NCI-H748 (cell line): ENCODE measurements around the gene AUNIP.
A peak's percentile ranks its signal among the peaks of the same experiment; 100 is the strongest.

ENCODE experiments used
- DNase-seq: peaks from one replicate; lab custom pipeline; 2025; ENCODE audit not compliant: unreplicated experiment; lab: John Stamatoyannopoulos, UW

The AUNIP gene

GRCh38 chr1:25811384-25812082, 47.7 kb downstream of the AUNIP start:
- no peak for DNase-seq

- peak; percentile 46 for DNase-seq
These were observed 48.6 kb downstream of the AUNIP start for GRCh38 chr1:25810341-25811299.

- DNase-seq = no peak
These were observed 49.3 kb downstream of the AUNIP start for GRCh38 chr1:25809929-25810328.

GRCh38 chr1:25809283-25809926, 49.9 kb downstream of the AUNIP start:
- DNase-seq = no peak

GRCh38 chr1:25808481-25809244, 50.6 kb downstream of the AUNIP start:
- DNase-seq = no peak

- DNase-seq = no peak
These were observed 51.5 kb downstream of the AUNIP start for GRCh38 chr1:25807480-25808390.

GRCh38 chr1:25806418-25806817, 52.8 kb downstream of the AUNIP start:
- DNase-seq = no peak

- no peak for DNase-seq
These were observed 53.4 kb downstream of the AUNIP start for GRCh38 chr1:25805863-25806225.

GRCh38 chr1:25804964-25805862, 54.0 kb downstream of the AUNIP start:
- DNase-seq = no peak

- no peak for DNase-seq
These were observed 54.9 kb downstream of the AUNIP start for GRCh38 chr1:25804244-25804963.

GRCh38 chr1:25803368-25803767, 55.9 kb downstream of the AUNIP start:
- DNase-seq = no peak

GRCh38 chr1:25802915-25803314, 56.3 kb downstream of the AUNIP start:
- no peak for DNase-seq

GRCh38 chr1:25800703-25801377, 58.4 kb downstream of the AUNIP start:
- no peak for DNase-seq

- DNase-seq = peak; percentile 61
These were observed 59.1 kb downstream of the AUNIP start, which contains the start of gene SELENON for GRCh38 chr1:25799935-25800702. TSS of gene SELENON (plus strand) at chr1:25800193. CDS start at chr1:25800231, 38 bp downstream.

GRCh38 chr1:25799352-25799934, 59.8 kb downstream of the AUNIP start:
- DNase-seq = no peak

GRCh38 chr1:25798666-25799351, 60.4 kb downstream of the AUNIP start:
- DNase-seq = no peak
